ENCODE data around the gene BRD3.

Gene BRD3

DNA sequence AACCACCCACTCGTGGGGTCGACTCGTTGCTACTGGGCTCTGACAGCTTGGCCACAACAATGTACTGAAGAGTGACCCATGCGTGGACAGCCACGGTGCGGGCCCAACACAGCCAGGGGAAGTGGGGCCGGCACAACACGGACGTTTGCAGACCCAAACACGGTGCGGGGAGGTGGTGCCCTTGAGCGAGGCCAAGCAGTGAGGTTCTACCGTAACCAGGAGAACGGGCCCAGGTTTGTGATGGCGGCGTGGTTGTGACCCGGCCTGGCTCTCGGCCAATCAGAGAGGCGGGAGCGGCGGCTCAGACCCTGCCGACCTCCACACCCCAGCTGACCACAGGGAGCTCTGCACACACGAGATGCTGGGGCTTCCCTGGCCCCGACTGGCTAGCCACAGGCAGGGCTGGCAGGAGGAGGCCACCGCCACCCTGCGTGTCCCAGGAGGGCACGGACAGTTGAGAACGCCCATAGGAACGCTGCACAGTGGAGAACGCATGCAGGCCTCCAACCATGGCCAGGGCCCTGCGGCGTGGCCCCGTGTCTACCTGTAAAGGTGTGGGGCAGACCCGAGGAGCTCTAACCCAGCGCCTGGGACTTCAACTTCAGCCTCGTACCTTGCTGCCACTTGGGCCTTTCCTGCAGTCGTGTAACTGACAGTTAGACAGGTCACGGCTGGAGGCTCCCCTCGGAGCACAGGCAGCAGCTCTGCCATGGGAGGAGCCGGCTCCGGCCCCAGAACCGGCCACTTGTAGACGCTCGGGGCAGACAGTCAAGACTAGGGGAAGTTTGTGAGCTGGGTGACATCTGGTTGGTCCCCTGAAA is 13.7 kb downstream of the BRD3 start:
- DNase-seq = no peak

DNA sequence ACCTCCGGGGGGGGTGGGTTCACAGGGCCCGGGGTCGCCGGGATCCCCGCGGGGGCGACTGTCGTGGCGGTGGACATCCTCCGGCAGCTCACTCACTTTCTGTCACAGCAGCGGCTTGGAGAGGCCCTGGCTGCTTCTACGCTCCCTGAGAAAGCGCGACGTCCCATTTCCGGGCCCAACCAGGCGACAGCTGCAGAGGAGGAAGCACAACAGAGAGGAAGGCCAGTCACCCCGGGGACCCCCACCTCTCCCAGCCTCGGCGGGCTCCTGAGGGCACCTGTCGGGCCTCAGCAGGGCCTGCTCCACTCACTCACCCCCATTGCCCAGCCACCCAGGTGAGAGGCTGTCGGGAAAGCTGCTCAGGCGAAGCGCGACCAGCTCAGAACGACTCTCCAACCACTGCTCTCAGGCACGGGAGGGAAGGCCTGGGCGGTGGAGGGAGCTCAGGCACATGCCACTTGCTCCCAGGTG is 14.4 kb downstream of the BRD3 start:
- no peak for DNase-seq

DNA sequence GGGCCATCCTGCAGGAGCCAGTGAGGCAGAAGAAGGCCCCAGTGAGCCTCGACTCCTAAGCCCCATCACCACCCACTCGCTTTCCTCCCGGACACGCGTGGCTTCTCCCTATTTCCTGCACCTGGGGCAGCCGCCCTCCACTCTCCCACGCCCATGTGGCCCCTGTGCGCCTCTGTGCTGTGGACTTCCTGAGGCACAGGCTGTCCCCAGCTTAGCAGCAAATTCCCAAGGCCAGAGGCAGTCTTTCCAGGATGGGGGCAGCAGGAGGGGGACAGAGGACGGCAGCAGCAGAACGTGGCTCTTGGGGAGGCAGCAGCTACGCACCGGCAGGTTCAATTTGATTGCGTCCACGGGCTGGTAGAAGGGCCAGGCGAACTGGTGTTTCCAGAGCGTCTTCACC is 14.9 kb downstream of the BRD3 start:
- DNase-seq = no peak

DNA sequence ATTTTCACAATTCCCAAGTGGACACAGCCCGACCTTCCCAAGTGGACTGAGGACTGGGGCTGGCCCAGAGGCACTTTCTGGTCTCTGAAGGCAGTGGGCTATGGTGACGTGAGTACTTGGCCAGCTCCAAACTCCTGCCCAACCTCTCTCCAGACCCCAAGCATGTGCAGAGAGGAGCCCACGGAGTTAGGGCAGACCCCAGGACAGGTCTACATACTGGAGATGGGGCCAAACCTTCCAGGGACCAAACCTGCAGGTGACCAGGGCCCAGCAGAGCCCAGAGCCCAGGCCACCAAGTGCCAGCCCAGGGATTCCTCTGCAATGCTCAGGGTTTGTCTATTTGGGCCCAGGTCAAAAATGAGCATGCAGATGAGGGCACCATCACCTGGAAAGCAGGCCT is 15.3 kb downstream of the BRD3 start:
- DNase-seq = no peak

DNA sequence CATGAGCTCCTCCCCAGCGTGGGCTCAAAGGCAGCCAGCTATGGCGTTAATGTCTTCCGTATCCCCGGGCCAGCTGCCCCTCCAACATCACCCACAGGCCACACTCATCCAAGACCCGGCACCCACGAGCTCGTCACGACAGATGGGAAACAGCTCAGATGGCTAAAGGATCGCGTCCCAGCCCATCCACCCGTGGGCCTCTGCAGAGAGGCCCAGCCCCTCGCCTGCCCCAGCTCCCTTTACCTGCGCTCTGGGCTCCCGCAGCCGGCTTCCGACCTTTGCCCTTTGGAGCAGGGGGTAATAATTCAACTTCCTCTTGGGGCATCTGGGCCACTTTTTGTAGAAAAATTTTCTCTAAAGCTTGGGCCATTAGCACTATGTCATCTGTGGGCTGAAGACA is 16.5 kb downstream of the BRD3 start:
- DNase-seq = no peak

DNA sequence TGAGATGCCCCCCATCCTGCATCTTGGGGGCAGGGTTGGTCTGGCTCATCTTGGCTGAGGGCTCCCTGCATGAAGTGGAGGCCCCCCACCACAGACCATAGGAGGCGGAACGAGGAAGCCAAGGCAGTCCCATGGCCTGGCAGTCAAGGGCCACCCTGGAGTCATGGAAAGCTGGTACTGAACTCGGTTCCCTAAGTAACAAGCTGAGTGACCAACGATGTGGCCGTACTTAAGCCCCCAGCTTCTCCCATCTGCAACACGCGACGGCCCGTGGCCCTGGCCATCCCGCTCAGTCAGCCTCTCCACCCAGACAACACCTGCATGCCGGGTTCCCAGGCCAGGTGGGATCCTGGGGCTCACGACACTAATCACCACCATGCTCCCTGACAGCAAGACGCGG is 17.1 kb downstream of the BRD3 start:
- DNase-seq = no peak

DNA sequence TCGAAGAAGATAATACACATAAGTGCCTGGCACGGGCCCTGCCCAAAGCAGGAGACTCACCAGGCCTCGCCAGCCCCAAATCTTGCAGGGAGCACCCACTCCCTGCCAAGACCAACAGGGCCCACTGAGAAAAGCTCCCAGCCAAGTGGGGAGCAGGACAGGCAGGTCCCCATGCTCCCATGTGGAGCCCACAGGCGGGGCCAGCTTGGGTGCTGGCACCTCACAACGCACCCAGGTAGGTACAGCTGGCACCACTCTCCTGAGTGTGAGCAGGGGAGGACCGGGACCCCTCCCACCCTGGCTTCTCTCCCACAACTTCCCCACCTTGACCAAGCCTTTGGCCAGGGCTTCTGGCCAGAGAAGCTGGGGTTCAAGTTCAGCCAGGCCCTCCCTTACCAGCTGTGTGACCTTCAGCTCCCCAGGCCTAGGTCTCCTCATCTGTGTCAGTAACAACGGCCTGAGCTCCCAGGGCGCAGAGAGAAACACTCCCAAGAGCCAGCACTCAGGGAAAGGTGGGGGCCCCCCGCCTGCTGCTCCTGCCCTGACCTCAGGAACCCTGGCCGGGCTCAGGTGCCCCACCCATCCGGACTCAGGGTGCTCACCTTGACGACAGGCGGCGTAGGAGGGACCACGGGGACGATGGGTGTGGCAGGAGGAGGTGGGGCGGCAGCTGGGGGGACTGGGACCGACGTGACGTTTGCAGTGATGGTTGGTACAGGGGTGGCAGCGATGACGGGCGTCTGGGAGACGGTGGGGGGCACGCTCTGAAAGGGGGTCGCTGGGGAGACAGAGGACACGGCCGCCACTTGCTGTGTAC is 17.8 kb downstream of the BRD3 start:
- DNase-seq = no peak

DNA sequence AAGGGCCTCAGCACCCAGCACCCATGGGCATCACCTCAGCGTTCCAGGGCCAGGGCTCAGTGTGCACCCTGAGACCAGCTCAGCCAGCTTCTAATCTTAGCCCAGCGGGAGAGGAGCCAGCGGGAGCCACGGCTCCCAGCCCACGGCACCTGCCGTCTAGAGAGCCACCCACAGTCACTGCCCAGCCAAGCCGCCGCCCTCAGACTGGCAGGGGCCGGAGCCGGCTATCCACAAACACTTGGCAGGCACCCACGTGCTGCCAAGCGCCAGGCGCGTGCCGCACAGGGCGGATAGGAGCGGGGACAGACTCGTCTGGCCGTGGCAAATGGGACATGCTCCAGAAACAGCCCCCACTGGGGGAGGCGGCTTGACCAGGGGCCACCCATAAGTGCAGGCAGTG is 18.6 kb downstream of the BRD3 start:
- DNase-seq = no peak

DNA sequence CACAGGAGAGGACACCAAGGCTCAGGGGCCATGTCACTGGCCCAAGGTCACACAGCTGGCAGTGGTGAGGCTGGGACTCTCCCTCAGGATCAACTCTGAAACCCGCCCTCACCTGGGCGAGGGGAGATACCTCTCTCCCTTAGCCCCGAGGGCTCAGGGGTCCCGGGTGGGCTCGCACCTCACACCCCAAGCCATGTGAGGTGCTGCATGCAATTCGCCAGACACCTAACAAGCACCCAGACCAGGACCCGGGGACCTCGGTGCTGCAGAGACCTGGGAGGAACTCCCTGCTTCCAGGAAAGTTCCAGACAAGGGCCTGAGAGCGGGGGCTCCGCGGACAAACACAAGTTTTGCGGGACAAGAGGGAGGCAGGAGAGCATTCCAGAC is 19.3 kb downstream of the BRD3 start:
- no peak for DNase-seq

DNA sequence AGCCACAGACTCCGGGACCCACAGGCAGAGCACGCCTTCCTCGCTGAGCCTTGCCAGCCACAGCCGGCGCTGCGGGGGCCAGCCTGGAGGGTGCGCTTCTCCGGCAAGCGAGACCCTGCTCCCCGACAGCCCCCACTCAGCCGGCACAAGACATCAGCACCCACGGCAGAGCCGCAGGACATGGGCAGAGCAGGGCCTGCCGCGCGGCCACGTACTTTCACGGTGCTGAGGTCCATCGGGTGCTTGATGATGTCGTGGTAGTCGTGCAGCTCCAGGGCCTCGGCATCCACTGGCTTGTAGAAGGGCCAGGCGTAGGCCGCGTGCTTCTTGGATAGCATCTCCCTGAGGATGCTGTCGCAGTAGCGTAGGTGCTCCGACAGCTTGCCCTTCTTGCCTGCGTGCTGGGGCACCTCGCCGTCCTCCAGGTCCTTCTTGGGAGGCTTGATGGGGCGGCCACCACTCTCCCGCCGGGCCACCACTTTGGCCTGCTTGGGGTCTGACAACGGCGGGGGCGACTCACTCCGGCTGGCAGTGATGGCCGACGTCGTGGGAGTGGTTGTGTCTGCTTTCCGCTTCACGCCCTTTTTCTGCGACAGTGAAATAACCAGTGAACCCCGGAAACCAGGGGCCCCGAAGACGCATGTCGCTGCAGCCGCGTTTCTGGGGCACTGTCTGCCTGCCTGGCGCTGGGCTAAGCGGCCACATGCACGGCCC is 19.8 kb downstream of the BRD3 start:
- DNase-seq = no peak

DNA sequence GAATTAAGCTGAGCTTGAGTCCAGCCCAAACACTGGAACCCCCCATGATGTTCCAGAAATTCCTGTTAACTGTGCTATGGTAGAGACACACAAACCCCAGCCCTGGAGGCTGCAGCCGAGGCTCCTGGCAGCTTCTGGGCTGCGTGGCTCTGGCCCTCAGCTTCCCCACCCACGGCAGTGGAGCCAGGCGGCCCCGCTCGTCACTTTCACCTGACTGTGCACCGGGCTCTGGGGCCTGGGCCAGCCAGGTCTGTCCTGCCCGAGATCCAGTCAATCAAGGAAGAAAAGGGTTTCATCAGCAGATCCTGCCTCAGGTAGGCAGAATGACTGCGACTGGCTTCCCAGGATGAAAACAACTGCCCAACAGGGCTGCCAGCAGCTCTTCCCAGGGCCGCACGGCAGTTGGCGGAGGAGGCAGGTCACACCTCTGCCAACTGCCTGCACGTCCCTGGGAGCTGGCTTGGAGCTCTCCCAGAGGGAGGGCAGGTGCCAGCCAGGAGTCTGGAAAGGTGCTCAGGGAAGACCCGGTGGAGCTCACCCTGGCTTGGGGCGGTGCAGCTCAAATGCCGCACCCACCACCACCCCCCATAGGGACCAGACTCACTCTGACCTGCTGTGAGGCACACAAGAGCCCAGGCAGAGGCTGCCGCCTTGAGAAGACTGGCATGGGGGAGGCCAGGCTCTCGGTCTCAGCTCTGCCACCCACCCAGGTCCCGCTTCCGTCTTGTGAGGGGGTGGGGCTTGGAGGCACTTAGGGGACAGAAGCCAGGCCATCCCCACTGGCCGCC is 20.7 kb downstream of the BRD3 start:
- no peak for DNase-seq

DNA sequence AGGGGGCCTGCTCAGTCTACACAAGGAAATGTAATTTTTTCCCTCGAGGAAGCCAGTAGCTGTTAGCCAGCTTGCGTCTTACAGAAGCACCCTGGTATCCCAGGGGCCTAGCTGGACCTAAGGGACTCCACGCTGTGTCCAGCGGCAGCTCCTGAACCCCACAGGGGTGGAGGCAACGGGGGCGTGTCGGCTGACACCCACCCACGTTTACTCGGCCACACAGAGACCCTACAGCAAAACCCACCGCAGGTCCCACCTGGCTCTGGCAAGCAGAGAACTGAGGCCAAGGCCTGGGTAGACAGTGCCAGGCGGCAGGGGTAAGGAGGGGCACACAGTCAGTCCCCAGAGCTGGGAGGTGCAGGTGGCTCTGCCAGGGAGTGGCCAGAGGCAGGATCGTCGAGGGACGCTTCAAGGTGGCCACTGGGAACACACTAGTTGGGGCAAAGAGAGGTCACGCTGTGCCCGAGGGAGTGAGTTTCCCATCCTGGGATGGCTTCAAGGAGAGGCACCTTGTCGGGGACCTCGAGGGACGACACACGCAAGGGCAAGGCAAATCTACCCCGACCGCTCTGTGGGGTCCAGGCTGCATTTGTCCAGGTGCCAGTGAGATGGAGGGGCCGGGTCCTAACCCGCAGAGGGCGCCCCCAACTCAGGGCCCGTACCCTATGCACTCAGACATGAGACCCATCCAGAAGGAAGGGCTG is 21.8 kb downstream of the BRD3 start:
- DNase-seq = no peak

DNA sequence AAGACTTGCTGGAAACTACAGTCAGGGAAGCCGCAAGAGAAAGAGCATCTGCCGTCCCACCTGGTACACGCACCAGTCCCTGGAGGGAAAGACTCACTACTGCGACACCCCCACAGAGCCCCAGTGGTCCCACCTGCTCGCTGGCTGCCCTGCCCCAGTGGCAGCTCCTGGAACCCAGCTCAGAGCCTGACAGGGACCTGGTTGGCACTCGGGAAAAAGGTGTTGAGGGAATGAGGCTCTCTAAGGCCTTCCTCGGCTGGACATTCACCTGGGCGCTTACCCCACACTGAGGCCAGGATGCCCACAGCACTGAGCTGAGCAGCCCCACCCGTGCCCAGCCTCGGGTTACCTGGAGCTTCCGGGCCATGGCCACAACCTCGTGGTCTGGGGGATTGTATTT is 22.9 kb downstream of the BRD3 start:
- DNase-seq = no peak

DNA sequence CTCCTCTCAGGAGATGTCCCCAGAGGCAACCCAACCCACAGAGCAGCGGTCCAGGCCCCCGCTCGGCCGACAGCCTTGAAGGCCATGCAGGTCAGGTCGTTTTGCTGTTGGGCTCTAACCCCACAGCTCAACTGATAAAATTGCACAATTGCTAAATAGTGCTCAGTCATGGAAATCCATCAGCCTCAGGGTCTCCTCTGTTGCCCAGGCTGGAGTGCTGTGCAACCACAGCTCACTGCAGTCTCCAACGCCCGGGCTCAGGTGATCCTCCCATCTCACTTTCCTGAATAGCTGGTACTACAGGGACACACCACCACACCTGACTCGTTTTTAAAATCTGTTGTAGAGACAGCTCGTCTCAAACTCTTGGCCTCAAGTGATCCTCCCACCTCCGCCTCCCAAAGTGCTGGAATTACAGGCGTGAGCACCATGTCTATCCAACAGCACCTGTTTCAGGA is 24.3 kb downstream of the BRD3 start:
- no peak for DNase-seq

DNA sequence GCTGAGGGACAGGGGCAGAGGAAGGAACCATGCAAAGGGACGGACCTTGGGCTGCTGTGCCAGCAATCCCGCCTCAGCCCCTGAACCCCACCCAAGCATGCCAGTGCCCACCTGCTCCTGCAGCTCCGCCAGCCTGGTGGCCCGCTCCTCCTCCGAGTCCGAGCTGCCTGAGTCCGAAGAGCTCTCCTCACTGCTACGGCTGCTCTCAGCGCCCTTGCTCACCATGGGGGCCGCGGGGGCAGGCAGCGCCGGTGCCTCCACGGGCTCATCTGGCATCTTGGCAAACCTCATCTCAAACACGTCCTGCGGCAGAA is 26.2 kb downstream of the BRD3 start:
- no peak for DNase-seq

DNA sequence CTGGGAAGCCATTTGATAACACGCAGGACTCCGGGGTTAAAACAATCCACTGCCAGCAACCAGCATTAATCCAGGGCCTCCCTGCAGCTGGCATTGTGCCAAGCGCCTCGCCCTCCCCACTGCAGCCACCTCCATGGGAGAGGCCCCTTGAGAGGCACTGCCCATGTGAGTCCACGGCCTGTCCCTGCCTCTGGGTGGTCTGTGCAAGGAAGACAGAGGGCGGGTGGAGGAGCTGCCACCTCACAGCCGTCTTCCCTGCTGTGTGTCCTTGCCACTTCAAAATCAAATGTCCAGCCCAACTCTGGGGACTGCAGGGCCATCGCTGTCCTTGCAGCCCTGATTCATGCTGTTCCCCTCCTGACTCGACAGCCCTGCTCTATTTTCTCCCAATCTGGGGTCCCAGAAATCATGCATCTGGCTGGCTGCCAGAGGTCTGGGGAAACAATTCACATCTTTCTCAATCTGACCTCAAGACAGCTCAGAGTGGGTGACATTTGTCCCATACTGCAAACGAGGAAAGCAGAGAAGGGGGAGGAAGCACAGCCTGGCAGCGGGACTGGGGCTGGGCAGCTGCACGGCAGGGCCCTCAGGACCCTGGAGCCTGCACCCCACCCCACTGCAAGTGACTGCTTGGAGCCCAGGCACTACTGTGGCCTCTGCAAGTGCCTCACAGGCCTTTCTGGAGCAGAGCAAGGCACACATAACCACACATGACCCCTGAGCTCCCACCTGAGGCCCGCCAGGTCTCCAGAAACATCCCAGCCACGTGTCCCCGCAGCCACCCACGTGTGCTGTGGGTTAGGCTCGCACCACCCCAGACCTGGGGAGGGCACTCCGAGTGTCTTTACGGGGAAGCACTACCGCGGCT is 26.8 kb downstream of the BRD3 start:
- DNase-seq = no peak

DNA sequence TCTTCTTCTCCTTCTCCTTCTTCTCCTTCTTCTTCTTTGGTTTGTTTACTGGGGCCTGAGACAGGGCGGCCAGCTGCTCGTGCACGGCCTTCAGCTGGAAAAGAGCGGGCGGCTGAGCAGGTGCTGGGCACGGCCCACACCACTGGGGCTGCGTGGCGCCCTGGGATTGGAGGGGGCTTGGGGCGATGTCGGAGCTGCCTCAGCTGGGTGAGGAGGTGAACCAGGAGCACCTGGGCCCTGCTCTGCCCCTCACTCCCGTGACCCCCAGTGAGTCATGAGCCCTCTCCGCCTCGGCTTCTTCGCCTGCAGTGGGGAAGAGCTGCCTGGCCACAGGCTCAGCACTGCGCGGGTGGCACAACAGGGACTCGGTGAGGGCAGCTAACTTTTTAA is 27.7 kb downstream of the BRD3 start:
- DNase-seq = no peak

DNA sequence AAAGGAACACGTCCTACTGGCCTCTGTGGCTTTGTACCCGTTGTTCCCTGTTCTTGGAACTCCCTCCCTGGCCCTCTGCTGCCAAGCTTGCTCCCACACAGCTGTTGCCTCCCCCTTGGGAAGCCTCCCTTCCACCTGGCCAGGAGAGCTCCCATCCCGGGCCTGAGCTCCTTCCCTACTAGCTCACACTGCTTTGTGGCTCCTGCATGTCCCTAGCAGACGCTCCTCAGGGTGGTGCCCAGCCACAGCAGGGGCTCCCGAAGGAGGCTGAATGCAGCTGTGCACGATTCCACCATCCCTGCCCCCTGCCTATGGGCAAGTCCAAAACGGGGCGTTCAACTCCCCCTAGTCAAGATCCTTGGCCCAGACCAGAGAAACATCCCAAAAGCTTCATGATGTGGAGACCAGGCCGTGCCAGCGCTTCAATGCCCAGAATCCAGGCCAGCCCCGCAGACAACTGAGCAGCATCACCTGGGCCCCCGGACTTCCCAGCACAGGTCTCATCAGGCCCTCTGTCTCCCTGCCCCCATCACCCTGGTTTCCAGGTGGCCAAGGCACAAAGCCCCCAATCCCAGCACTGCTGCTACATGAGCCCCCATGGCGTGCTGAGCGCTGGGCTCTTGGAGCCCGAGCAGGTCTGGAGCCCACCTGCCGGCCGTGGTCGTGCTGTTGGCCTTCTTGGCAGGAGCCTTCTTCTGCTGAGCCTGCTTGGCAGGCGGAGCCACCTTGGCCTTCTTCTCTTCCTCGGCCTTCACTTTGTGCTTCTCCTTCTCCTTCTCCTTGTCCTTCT is 28.2 kb downstream of the BRD3 start:
- DNase-seq = no peak

DNA sequence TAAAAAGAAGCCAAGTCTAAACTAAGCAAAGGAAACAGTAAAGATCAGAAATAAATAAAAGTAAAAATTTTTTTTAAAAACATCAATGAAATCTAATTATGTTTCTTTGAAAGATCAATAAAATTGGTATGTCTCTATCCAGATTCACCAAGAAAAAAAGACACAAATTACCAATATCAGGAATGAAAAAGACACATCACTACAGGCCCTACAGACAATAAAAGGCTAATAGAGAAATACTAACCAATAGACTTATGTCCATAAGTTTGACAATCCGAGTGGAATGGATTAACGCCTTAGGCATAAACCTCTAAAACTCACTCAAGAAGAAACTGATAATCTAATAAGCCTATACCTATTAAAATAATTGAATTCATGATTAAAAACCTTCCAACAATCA is 30.2 kb downstream of the BRD3 start:
- no peak for DNase-seq

DNA sequence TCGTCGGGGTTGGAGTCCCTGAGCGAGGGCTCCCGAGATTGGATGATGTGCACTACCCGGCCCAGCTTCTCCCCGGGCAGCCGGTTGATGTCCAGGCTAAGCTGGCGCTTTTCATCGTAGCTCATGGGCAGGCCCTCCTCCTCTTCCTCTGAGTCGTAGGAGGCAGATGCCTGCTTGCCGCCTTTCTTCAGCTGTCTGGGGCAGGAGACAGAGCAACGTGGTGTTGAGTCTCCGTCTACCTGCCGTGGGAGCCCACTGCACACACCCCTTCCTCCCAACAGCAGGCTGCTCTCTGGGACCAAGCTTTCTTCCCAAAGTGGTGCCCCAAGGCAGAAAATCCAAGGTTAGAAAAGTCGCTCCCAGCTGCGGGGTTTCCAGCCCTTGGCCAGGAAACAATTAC is 31.7 kb downstream of the BRD3 start:
- DNase-seq = no peak
